NCI-H2029 (cell line): ENCODE results near the gene INPPL1.

Experiments
- DNase-seq: peaks from one replicate; lab custom pipeline; 2025; lab: John Stamatoyannopoulos, UW

The INPPL1 gene

GRCh38 chr11:72244361-72245262, 20.0 kb downstream of the INPPL1 start:
- DNase-seq: no peak

GRCh38 chr11:72245263-72245816, 20.8 kb downstream of the INPPL1 start:
- DNase-seq: no peak

GRCh38 chr11:72247584-72247983, 23.0 kb downstream of the INPPL1 start:
- no peak for DNase-seq

- DNase-seq: no peak
Observed at GRCh38 chr11:72249961-72250360, 25.4 kb downstream of the INPPL1 start.

GRCh38 chr11:72250661-72251464, 26.3 kb downstream of the INPPL1 start:
- no peak for DNase-seq

GRCh38 chr11:72251614-72252013, 27.0 kb downstream of the INPPL1 start:
- DNase-seq: no peak

GRCh38 chr11:72253392-72253791, 28.8 kb downstream of the INPPL1 start:
- no peak for DNase-seq

GRCh38 chr11:72254299-72254993, 29.9 kb downstream of the INPPL1 start:
- no peak for DNase-seq

- DNase-seq: no peak
Observed at GRCh38 chr11:72257570-72257969, 33.0 kb downstream of the INPPL1 start.

- DNase-seq: no peak
Observed at GRCh38 chr11:72259490-72259889, 34.9 kb downstream of the INPPL1 start.

- no peak for DNase-seq
Observed at GRCh38 chr11:72260574-72260973, 36.0 kb downstream of the INPPL1 start.

- DNase-seq: no peak
Observed at GRCh38 chr11:72263361-72263760, 38.8 kb downstream of the INPPL1 start.

GRCh38 chr11:72265951-72266350, 41.4 kb downstream of the INPPL1 start:
- no peak for DNase-seq

- DNase-seq: peak; percentile 32
Observed at GRCh38 chr11:72266960-72267359, 42.4 kb downstream of the INPPL1 start.

GRCh38 chr11:72267956-72268617, 43.5 kb downstream of the INPPL1 start:
- DNase-seq: no peak

- no peak for DNase-seq
Observed at GRCh38 chr11:72271980-72272379, 47.4 kb downstream of the INPPL1 start.

- DNase-seq: no peak
Observed at GRCh38 chr11:72274435-72274834, 49.9 kb downstream of the INPPL1 start.

GRCh38 chr11:72278905-72279304, 54.3 kb downstream of the INPPL1 start:
- no peak for DNase-seq

GRCh38 chr11:72280037-72280436, 55.5 kb downstream of the INPPL1 start:
- DNase-seq: no peak

GRCh38 chr11:72280726-72281315, 56.3 kb downstream of the INPPL1 start:
- no peak for DNase-seq

- no peak for DNase-seq
Observed at GRCh38 chr11:72283947-72284346, 59.4 kb downstream of the INPPL1 start.
